IMR-90 (cell line): Measurements from ENCODE around the gene SPEG. TPM values are rescaled to one million over a fixed set of nuclear protein-coding genes. Genes with fewer than 3 reads are reported as not detected.

Experiments used
- ATAC-seq: fragments of 200-7000 bp; cut with Tn5 transposase; 2 replicates; pipeline ENCODE4 v1.9.1; 2020; ENCODE audit warnings: low read depth, mild to moderate bottlenecking, moderate library complexity
- BruUV-seq: library from RNA; stranded (reverse); fragments of 400-500 nt; replicated peaks from 2 replicates; lab custom pipeline; 2021; lab: Mats Ljungman, UMichigan
- CTCF ChIA-PET: fragments of 300-600 bp; formaldehyde crosslinking; extraction: SDS; loops from one replicate; lab custom pipeline; 2021; ENCODE audit warnings: antibody characterized with exemption; lab: Yijun Ruan, JAX
- POLR2A ChIA-PET: fragments of 300-600 bp; sonication (Branson Sonifier 250); formaldehyde crosslinking; loops from one replicate; lab custom pipeline; 2022; ENCODE audit warnings: antibody characterized with exemption; ENCODE audit not compliant: unreplicated experiment; lab: Charles Lee
- DNase-seq: peaks from one replicate; pipeline ENCODE4 v3.0.0; 2013
- H2AFZ ChIP-seq: replicated peaks from 2 replicates; pipeline ENCODE3; 2013; ENCODE audit warnings: low read length, mild to moderate bottlenecking; ENCODE audit not compliant: poor library complexity
- H2AK5ac ChIP-seq: 2 replicates; pipeline ENCODE4 v1.6.1; 2013; ENCODE audit warnings: low read depth, low read length, inconsistent platforms
- H2AK9ac ChIP-seq: replicated peaks from 2 replicates; pipeline ENCODE3; 2013; ENCODE audit warnings: mild to moderate bottlenecking, low read depth, low read length, moderate library complexity; ENCODE audit not compliant: poor library complexity
- H2BK120ac ChIP-seq: 2 replicates; pipeline ENCODE4 v1.6.1; 2013; ENCODE audit warnings: low read depth, low read length, inconsistent platforms
- H2BK15ac ChIP-seq: 3 replicates; pipeline ENCODE4 v1.6.1; 2013; ENCODE audit warnings: low read depth, low read length, inconsistent platforms
- H2BK20ac ChIP-seq: 2 replicates; pipeline ENCODE4 v1.6.1; 2013; ENCODE audit warnings: low read depth, mild to moderate bottlenecking, inconsistent platforms, low read length, moderate library complexity
- H2BK5ac ChIP-seq: 2 replicates; pipeline ENCODE4 v1.6.1; 2013; ENCODE audit warnings: mild to moderate bottlenecking, low read depth, low read length, inconsistent platforms; ENCODE audit not compliant: poor library complexity, severe bottlenecking
- H3K14ac ChIP-seq: replicated peaks from 2 replicates; pipeline ENCODE4 v1.6.1; 2013; ENCODE audit warnings: low read depth, low read length, inconsistent platforms
- H3K18ac ChIP-seq: 2 replicates; pipeline ENCODE4 v1.6.1; 2013; ENCODE audit warnings: low read depth, low read length, control low read depth
- H3K23ac ChIP-seq: 2 replicates; pipeline ENCODE4 v1.6.1; 2013; ENCODE audit warnings: low read depth, low read length, inconsistent platforms
- H3K27ac ChIP-seq: 2 replicates; pipeline ENCODE4 v1.5.1; 2013; ENCODE audit warnings: mild to moderate bottlenecking, control low read depth, low read length; ENCODE audit not compliant: insufficient read depth
- H3K27me3 ChIP-seq: 2 replicates; pipeline ENCODE4 v1.6.1; 2013; ENCODE audit warnings: low read length; ENCODE audit not compliant: control insufficient read depth, insufficient read depth
- H3K36me3 ChIP-seq: 2 replicates; pipeline ENCODE4 v1.6.1; 2013; ENCODE audit warnings: low read length, mixed read lengths; ENCODE audit not compliant: control insufficient read depth, insufficient read depth
- H3K4ac ChIP-seq: 2 replicates; pipeline ENCODE4 v1.6.1; 2013; ENCODE audit warnings: low read depth, low read length, inconsistent platforms
- H3K4me1 ChIP-seq: 2 replicates; pipeline ENCODE4 v1.6.1; 2013; ENCODE audit warnings: low read length, mixed read lengths; ENCODE audit not compliant: control insufficient read depth, insufficient read depth
- H3K4me2 ChIP-seq: 2 replicates; pipeline ENCODE4 v1.6.1; 2013; ENCODE audit warnings: low read depth, mild to moderate bottlenecking, control low read depth, low read length, moderate library complexity
- H3K4me3 ChIP-seq: 2 replicates; pipeline ENCODE4 v1.5.1; 2013; ENCODE audit warnings: low read depth, mild to moderate bottlenecking, control low read depth, low read length, moderate library complexity; ENCODE audit not compliant: insufficient read depth
- H3K56ac ChIP-seq: 2 replicates; pipeline ENCODE4 v1.6.1; 2013; ENCODE audit warnings: low read length, inconsistent platforms; ENCODE audit not compliant: insufficient read depth; ENCODE audit errors: extremely low read depth
- H3K79me1 ChIP-seq, 2 experiments: 2 replicates each; pipeline ENCODE4 v1.6.1; 2013; ENCODE audit warnings: low read length in 2 of 2, inconsistent platforms in 1 of 2, low read depth in 1 of 2
- H3K9ac ChIP-seq: 2 replicates; pipeline ENCODE4 v1.6.1; 2013; ENCODE audit warnings: low read depth, low read length, control low read depth
- H3K9me1 ChIP-seq: 2 replicates; pipeline ENCODE4 v1.6.1; 2013; ENCODE audit warnings: low read length, inconsistent platforms; ENCODE audit not compliant: insufficient read depth
- H3K9me3 ChIP-seq: 2 replicates; pipeline ENCODE4 v1.6.1; 2013; ENCODE audit warnings: low read length; ENCODE audit not compliant: control insufficient read depth, insufficient read depth
- H4K20me1 ChIP-seq: 2 replicates; pipeline ENCODE4 v1.6.1; 2013; ENCODE audit warnings: low read length, inconsistent platforms; ENCODE audit not compliant: insufficient read depth
- H4K5ac ChIP-seq: 2 replicates; pipeline ENCODE4 v1.6.1; 2013; ENCODE audit warnings: mild to moderate bottlenecking, low read depth, low read length, control low read depth
- H4K8ac ChIP-seq, 2 experiments: 2 replicates each; pipeline ENCODE4 v1.6.1; 2013; ENCODE audit warnings: low read depth in 2 of 2, low read length in 2 of 2, control low read depth in 1 of 2, inconsistent platforms in 1 of 2
- H4K91ac ChIP-seq: 2 replicates; pipeline ENCODE4 v1.6.1; 2013; ENCODE audit warnings: low read depth, low read length, inconsistent platforms; ENCODE audit not compliant: insufficient read depth
- BHLHE40 ChIP-seq: fragments of 150-350 bp; IDR thresholded peaks from 2 replicates; pipeline ENCODE4 v1.6.1; 2016; ENCODE audit warnings: mild to moderate bottlenecking, low read depth, low read length
- CEBPB ChIP-seq: IDR thresholded peaks from 2 replicates; pipeline ENCODE4 v1.6.1; 2012; ENCODE audit warnings: low read depth, low read length, improper control_type of control experiment
- CHD1 ChIP-seq: IDR thresholded peaks from 2 replicates; pipeline ENCODE4 v1.6.1; 2012; ENCODE audit warnings: low read depth, low read length, improper control_type of control experiment
- FOS ChIP-seq: fragments of 150-350 bp; IDR thresholded peaks from 2 replicates; pipeline ENCODE4 v1.6.1; 2016; ENCODE audit warnings: low read depth, low read length
- MAFK ChIP-seq: IDR thresholded peaks from 2 replicates; pipeline ENCODE4 v1.6.1; 2012; ENCODE audit warnings: low read depth, low read length, improper control_type of control experiment
- MAZ ChIP-seq: IDR thresholded peaks from 2 replicates; pipeline ENCODE4 v1.6.1; 2012; ENCODE audit warnings: low read depth, mild to moderate bottlenecking, low read length, improper control_type of control experiment, moderate library complexity, borderline replicate concordance
- MXI1 ChIP-seq: IDR thresholded peaks from 2 replicates; pipeline ENCODE4 v1.6.1; 2012; ENCODE audit warnings: low read depth, mild to moderate bottlenecking, low read length, moderate library complexity, borderline replicate concordance
- NFE2L2 ChIP-seq: fragments of 150-350 bp; IDR thresholded peaks from 2 replicates; pipeline ENCODE4 v1.6.1; 2016; ENCODE audit warnings: low read depth, mild to moderate bottlenecking, low read length
- POLR2A ChIP-seq: IDR thresholded peaks from 2 replicates; pipeline ENCODE4 v1.6.1; 2012; ENCODE audit warnings: mild to moderate bottlenecking, low read depth, low read length
- RAD21 ChIP-seq: IDR thresholded peaks from 2 replicates; pipeline ENCODE4 v1.6.1; 2012; ENCODE audit warnings: low read length, improper control_type of control experiment
- RCOR1 ChIP-seq: IDR thresholded peaks from 2 replicates; pipeline ENCODE4 v1.6.1; 2012; ENCODE audit warnings: mild to moderate bottlenecking, low read length, improper control_type of control experiment; ENCODE audit not compliant: insufficient replicate concordance
- RFX5 ChIP-seq: IDR thresholded peaks from 2 replicates; pipeline ENCODE4 v1.8.0; 2012; ENCODE audit warnings: low read depth, mild to moderate bottlenecking, low read length, moderate library complexity
- SMC3 ChIP-seq: fragments of 150-350 bp; IDR thresholded peaks from 2 replicates; pipeline ENCODE4 v1.6.1; 2016; ENCODE audit warnings: low read depth, mild to moderate bottlenecking, antibody characterized with exemption, low read length, moderate library complexity
- WGBS, 2 experiments: methylation state at CpG; one replicate each; pipeline versions ENCODE4 v1.1.5 to v1.1.7; 2013; ENCODE audit warnings: missing lambda C conversion rate in 2 of 2; ENCODE audit not compliant: insufficient read length in 1 of 2; ENCODE audit errors: extremely low coverage in 2 of 2; 5-methylcytosine and 5-hydroxymethylcytosine counted together
- dilution Hi-C: fragments of 300-500 bp; cut with HindIII; formaldehyde crosslinking; loops from one replicate; pipeline ENCODE4 v1.14.3; 2018; ENCODE audit warnings: low sequenced_read_pairs; ENCODE audit not compliant: unreplicated experiment
- in situ Hi-C: fragments of 300-500 bp; cut with MboI; formaldehyde crosslinking; loops from 3 replicates; pipeline ENCODE4 v1.14.3; 2019; ENCODE audit warnings: low sequenced_read_pairs, inconsistent platforms, mixed read lengths
- intact Hi-C: fragments of 100-400 bp; cut with micrococcal nuclease; formaldehyde crosslinking; loops from 2 replicates; pipeline ENCODE4 v1.10.0; 2022
- polyA plus RNA-seq, 3 experiments: library from polyadenylated mRNA; depleted of rRNA; stranded (reverse); fragments of >200 nt; gene quantifications; 2 replicates each; pipeline ENCODE4 v1.2.3, GENCODE V29; 2012; ENCODE audit warnings: low replicate concordance in 1 of 3
- total RNA-seq: library from RNA; depleted of rRNA; stranded (reverse); fragments of >200 nt; gene quantifications from 2 replicates; pipeline ENCODE4 v1.2.3, GENCODE V29; 2012
- TF ChIP-seq, protein P1 (sequence below): fragments of 150-350 bp; IDR thresholded peaks from 2 replicates; pipeline ENCODE4 v1.6.1; 2017; ENCODE audit warnings: mild to moderate bottlenecking, antibody characterized with exemption, low read length, low read depth
- TF ChIP-seq, protein P2 (sequence below): fragments of 150-350 bp; IDR thresholded peaks from 2 replicates; pipeline ENCODE4 v1.6.1; 2016; ENCODE audit warnings: low read depth, mild to moderate bottlenecking, low read length, moderate library complexity, borderline replicate concordance
- TF ChIP-seq, protein P3 (sequence below): conservative IDR thresholded peaks from 2 replicates; pipeline ENCODE4 v1.5.1; 2012; ENCODE audit warnings: mild to moderate bottlenecking, low read depth, low read length, improper control_type of control experiment

SPEG gene
- total and polyA plus RNA-seq, 2 of the 4 experiments (the other 2 are of a cell fraction), result 6.8 to 81.6 TPM

DNA sequence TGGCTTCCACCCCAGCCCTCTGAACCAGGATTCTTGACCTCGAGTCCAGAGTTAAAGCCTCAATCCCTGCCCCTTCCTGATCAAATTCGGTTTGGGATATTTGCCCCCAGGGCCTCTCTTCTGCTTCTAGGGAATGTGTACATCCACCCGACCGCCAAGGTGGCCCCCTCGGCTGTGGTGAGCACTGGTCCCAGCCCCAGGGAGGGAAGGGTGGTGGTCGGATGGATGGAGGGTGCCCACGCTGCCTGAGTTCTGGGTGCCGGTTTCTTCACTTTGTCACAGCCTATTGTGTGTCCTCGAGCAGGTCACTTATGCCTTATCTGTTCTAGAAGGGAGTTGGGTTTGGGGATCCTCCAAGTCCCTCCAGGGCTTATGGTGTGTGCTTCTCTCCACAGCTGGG is 70.9 kb downstream of the SPEG start:
- no peak overlapping the region for H2BK5ac ChIP-seq
- dilution Hi-C loops (no loop called here), in situ Hi-C loops (no loop called here), intact Hi-C loops (no loop called here)
- ATAC-seq (no peak), DNase-seq (no peak)
- no peak overlapping the region for H3K27ac ChIP-seq
- peaks cover 4 to 13% of the 10 kb centered on the region in 2 experiments; a peak in 3 of 4 replicates for H3K79me1 ChIP-seq
- no peaks in the 10 kb centered on the region for H4K20me1 ChIP-seq
- peaks cover 4% of the 10 kb centered on the region for H3K27me3 ChIP-seq
- no TSS peak for BruUV-seq
- no peak overlapping the region for H3K23ac ChIP-seq
- H3K9me3 ChIP-seq, result no peaks in the 10 kb centered on the region
- no peak overlapping the region for H3K9ac ChIP-seq
- H3K4me3 ChIP-seq, result no peak overlapping the region
- no peak overlapping the region for H4K8ac ChIP-seq
- no peak overlapping the region for H2AFZ ChIP-seq
- H3K56ac ChIP-seq, result no peak overlapping the region
- H4K5ac ChIP-seq, result no peak overlapping the region
- CTCF ChIA-PET, result no interaction called here
- H2BK120ac ChIP-seq, result no peak overlapping the region
- POLR2A ChIA-PET, result no interaction called here
- WGBS, 2 experiments, result 71% methylated on average over 1 of the region's 9 CpGs; no CpG with 5 or more reads in 1 of the 2 experiments
- no peak for TF ChIP-seq MXI1
- no peak for TF ChIP-seq BHLHE40
- TF ChIP-seq, protein P1, sequence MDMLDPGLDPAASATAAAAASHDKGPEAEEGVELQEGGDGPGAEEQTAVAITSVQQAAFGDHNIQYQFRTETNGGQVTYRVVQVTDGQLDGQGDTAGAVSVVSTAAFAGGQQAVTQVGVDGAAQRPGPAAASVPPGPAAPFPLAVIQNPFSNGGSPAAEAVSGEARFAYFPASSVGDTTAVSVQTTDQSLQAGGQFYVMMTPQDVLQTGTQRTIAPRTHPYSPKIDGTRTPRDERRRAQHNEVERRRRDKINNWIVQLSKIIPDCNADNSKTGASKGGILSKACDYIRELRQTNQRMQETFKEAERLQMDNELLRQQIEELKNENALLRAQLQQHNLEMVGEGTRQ, result no peak
- TF ChIP-seq RFX5, result no peak
- TF ChIP-seq MAFK, result no peak
- TF ChIP-seq POLR2A, result no peak
- no peak for TF ChIP-seq MAZ
- TF ChIP-seq NFE2L2, result no peak
- TF ChIP-seq RCOR1, result no peak
- no peak for TF ChIP-seq CHD1
- TF ChIP-seq SMC3, result no peak
- no peak for TF ChIP-seq RAD21
- TF ChIP-seq, protein P2, sequence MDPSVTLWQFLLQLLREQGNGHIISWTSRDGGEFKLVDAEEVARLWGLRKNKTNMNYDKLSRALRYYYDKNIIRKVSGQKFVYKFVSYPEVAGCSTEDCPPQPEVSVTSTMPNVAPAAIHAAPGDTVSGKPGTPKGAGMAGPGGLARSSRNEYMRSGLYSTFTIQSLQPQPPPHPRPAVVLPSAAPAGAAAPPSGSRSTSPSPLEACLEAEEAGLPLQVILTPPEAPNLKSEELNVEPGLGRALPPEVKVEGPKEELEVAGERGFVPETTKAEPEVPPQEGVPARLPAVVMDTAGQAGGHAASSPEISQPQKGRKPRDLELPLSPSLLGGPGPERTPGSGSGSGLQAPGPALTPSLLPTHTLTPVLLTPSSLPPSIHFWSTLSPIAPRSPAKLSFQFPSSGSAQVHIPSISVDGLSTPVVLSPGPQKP, result no peak
- TF ChIP-seq, protein P3, sequence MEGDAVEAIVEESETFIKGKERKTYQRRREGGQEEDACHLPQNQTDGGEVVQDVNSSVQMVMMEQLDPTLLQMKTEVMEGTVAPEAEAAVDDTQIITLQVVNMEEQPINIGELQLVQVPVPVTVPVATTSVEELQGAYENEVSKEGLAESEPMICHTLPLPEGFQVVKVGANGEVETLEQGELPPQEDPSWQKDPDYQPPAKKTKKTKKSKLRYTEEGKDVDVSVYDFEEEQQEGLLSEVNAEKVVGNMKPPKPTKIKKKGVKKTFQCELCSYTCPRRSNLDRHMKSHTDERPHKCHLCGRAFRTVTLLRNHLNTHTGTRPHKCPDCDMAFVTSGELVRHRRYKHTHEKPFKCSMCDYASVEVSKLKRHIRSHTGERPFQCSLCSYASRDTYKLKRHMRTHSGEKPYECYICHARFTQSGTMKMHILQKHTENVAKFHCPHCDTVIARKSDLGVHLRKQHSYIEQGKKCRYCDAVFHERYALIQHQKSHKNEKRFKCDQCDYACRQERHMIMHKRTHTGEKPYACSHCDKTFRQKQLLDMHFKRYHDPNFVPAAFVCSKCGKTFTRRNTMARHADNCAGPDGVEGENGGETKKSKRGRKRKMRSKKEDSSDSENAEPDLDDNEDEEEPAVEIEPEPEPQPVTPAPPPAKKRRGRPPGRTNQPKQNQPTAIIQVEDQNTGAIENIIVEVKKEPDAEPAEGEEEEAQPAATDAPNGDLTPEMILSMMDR, result no peak
- no peak for TF ChIP-seq CEBPB
- TF ChIP-seq FOS, result no peak
- H3K4me1 ChIP-seq, result 0 out of 2 replicates have a peak, but pooled peaks cover 4% of the 10 kb centered on the region
- no peak overlapping the region for H3K14ac ChIP-seq
- H3K18ac ChIP-seq, result no peak overlapping the region
- H4K91ac ChIP-seq, result no peak overlapping the region
- H3K36me3 ChIP-seq, result peaks cover 45% of the 10 kb centered on the region
- H2AK5ac ChIP-seq, result no peak overlapping the region
- H2AK9ac ChIP-seq, result no peak overlapping the region
- H3K4ac ChIP-seq, result no peak overlapping the region
- peaks cover under 1% of the 10 kb centered on the region; the same call in 1 of the 2 replicates for H3K9me1 ChIP-seq
- H2BK15ac ChIP-seq, result no peak overlapping the region
- no peak overlapping the region for H2BK20ac ChIP-seq
- no peak overlapping the region for H3K4me2 ChIP-seq
